Activated T-helper 1 cell treated with anti-CD3 and anti-CD28 coated beads, Interleukin-2, amount 50 U/mL, for 16 hours (primary cell): ENCODE results near the gene C9orf85.
"Not testable (repeated sequence)": the region's sequence is repeated elsewhere in the genome, so short reads cannot be mapped to it uniquely, and the experiment has no call there.

ENCODE experiments used
- DNase-seq, 2 donors: peaks; one replicate each; pipeline ENCODE4 v3.0.0-alpha.2; 2020; ENCODE audit warnings: low read depth in 1 of 2, low spot score in 1 of 2

C9orf85 gene, protein sequence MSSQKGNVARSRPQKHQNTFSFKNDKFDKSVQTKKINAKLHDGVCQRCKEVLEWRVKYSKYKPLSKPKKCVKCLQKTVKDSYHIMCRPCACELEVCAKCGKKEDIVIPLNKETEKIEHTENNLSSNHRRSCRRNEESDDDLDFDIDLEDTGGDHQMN

GRCh38 chr9:71911061-71911907, at the start of gene C9orf85, which contains the start of gene ABHD17B:
Gene C9orf85 (plus strand): TSS chr9:71911639. CDS start chr9:71911735, 96 bp downstream.
Gene ABHD17B (minus strand): TSS chr9:71911193. CDS start chr9:71875080, 36,113 bp downstream.
- peak; percentile 82 to 93 for DNase-seq

DNA sequence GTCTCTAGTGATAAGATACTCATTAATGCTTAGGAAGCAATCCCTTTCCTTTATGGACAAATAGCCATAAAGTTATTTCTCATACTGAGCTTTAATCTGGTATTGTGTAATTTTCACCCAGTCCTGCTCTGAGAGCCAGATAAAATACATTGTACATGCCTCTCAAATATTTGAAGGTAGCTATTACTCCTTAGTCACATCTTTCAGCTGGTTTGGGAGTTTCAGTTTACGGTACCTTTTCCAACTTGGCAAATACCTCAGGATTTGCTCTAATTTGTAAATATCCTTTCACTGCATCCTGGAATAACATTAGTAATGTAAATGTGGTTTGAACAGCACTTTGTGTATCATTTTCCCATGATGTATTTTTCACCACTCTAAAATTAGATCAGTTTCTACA, 47.8 kb upstream of the C9orf85 start:
- no peak for DNase-seq

- no peak for DNase-seq
Observed at GRCh38 chr9:71875345-71875744, 36.1 kb upstream of the C9orf85 start.

- no peak for DNase-seq
Observed at GRCh38 chr9:71876106-71876505, 35.3 kb upstream of the C9orf85 start.

DNA sequence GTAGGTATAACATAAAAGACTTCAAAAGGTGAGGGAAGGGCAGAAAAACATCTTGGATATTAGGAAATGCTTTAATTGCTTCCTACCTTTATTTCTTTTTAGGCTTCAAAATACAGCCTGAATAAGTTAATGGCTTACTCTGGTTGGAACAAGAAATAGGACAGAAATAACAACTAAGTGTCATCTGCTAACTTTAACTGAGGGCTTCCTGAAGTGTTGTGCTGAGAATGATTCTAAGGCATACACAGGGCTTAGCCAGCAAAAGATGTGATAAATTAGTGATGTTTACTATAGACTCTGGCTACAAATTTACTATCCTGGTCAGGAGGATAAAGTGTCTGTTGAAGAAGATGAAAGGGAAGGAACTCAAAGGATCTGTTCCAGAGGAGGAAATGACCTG, 34.6 kb upstream of the C9orf85 start:
- no peak for DNase-seq

DNA sequence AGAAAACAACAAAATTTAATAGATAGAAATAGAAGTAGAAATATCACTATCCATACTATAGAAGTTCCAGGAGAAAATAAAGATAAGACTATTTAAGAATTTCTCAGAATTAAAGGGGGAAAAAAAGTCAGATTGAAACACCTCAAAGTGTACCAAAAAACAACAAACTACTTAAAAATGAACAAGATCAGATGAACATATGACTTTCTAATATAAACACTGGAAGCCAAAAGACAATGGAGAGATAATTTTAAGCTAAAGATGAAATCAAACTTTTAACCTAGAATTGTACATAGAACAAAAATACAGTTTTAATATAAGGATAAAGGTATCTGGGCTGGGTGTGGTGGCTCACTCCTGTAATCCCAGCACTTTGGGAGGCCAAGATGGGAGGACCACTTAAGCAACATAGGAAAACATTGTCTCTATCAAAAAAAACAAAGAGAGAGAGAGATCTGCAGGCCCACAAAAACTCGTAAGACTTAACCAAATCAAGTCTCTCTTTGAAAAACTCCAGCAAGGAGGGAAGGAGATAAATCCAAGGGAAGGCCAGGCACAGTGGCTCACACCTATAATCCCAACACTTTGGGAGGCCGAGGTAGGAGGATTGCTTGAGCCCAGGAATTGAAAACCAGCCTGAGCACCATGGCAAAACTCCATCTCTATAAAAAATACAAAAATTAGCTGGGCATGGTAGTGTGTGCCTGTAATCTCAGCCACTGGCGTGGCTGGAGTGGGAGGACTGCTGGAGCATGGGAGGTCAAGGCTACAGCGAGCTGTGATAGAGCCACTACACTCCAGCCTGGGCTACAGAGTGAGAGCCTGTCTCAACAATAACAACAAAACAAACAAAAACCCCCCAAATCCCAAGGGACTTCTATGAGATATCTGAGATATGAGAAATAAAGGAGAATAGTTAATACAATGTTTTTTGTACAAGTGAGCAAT, 32.8 kb upstream of the C9orf85 start:
- DNase-seq, result no peak

- DNase-seq, result no peak
Observed at GRCh38 chr9:71879644-71880174, 31.7 kb upstream of the C9orf85 start.

GRCh38 chr9:71884005-71884404, 27.4 kb upstream of the C9orf85 start:
- no peak for DNase-seq

GRCh38 chr9:71885467-71885866, 26.0 kb upstream of the C9orf85 start:
- DNase-seq, result no peak

GRCh38 chr9:71886015-71886414, 25.4 kb upstream of the C9orf85 start:
- no peak for DNase-seq

DNA sequence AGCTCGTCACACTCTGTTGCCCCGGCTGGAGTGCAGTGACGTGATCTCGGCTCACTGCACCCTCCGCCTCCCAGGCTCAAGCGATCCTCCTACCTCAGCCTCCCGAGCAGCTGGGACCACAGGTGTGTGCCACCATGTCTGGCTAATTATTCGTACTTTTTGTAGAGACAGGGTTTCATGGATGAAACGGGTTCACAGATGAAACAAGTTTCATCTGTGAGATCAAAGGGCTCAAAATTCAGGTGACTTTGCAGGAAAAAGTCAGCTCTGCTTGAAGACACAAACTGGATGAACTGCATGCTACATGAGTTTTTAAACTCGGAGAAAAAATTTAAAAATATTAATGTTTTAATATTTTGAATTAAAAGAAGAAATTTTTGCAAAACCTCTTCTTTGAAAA, 24.9 kb upstream of the C9orf85 start:
- DNase-seq, result no peak

- DNase-seq, result no peak
Observed at GRCh38 chr9:71887362-71887761, 24.1 kb upstream of the C9orf85 start.

DNA sequence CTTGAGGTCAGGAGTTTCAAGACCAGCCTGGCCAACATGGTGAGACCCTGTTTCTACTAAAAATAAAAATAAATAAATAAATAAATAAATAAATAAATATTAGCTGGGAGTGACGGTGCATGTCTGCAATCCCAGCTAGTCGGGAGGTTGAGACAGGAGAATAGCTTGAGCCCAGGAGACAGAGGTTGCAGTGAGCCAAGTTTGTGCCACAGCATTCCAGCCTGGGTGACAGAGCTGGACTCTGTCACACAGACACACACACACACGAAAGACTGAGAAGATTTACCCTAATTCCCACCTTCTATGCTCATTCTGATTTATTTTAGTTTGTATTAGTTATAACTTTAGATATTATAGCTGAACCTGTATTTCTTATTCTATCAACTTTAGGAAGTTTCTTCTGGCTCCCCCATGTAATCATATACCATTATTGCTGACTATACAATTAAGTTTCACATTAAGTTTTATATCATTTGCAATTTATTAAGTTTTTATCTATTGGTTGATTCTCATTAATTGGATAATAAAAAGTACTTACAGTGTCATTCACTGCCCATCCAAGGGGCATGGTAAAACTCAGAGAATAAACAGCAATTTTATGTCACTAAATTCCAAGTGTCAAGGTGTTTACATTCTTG, 21.3 kb upstream of the C9orf85 start:
- no peak for DNase-seq

GRCh38 chr9:71891557-71892189, 19.8 kb upstream of the C9orf85 start:
- no peak for DNase-seq

- DNase-seq, result no peak
Observed at GRCh38 chr9:71895117-71895516, 16.3 kb upstream of the C9orf85 start.

DNA sequence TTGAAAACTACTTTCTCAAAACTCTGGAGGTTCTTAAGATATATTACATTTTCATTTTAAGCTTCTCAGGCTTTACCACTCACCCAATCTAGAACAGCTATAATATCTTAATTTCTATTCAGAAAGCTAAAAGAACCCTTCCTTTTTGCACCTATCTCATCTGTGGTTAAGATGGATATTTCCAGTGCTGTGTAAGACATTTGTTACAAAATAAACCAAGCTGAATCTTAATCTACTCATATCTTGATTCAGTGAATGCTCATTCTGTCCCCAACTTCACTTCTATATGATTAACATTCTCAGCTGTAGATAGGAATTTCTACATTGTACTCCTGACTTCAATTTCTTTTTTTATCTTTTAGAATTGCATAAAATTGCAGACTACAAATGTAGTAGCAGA, 15.5 kb upstream of the C9orf85 start:
- no peak for DNase-seq

DNA sequence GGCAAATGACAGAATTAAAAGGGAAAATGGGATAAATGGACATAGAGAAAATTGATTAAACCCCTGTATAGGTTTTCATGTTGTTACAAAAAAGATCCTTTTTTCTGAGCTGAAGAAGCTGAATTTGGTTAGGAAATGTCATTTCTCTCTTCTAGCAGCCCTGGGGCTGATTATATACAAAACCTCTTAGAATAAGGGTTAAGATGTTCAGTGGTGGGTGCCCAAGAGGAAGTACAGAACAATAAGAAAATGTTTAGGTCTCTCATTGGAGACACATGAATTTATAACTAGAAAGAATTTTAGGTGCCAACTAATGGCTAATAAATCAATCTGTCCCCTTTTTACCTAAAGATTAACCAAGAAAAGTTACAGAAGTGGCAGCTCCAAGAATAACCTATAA, 14.7 kb upstream of the C9orf85 start:
- DNase-seq, result no peak

DNA sequence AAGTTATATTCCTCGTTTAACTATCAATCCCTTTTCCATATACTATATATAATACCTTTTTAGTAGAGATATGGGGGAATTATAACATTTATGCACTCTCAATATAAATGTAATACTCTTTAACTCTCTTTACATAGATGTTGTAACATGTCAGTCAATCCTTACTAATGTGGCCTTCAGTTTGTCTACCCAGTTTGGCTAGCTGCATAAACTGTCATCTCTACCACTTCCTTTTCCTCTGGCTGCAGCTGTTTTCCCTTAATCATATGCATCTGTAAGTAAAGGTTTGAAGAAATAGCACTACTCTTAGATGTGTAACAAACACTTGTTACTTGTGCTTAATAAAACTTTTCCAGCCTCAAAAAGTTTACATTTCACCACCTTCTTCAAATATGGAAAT, 13.9 kb upstream of the C9orf85 start:
- no peak for DNase-seq

- DNase-seq, result not testable (repeated sequence)
Observed at GRCh38 chr9:71898756-71899155, 12.7 kb upstream of the C9orf85 start.
